A549 (cell line): ENCODE measurements around the gene PTPRN2.

Experiments
- CHD2 ChIP-seq: fragments of 150-350 bp; IDR thresholded peaks from 2 replicates; pipeline ENCODE4 v1.6.1; 2014; ENCODE audit warnings: low read length; ENCODE audit not compliant: partially characterized antibody
- EP300 ChIP-seq, 2 experiments: fragments of >200 bp; sonication (Bioruptor Twin); formaldehyde crosslinking; IDR thresholded peaks; 2 replicates in 1 of 2; 3 replicates in 1 of 2; pipeline ENCODE4 v1.6.1; 2016 to 2017
- FOSL2 ChIP-seq, 2 experiments: fragments of 450-650 bp in 1 of 2; fragments of >200 bp in 1 of 2; sonication (Bioruptor Twin) in 1 of 2; formaldehyde crosslinking; IDR thresholded peaks; 2 replicates each; pipeline versions ENCODE4 v1.5.0 to v1.6.1; 2016 to 2020; ENCODE audit warnings: mild to moderate bottlenecking in 1 of 2, moderate library complexity in 1 of 2
- FOXS1 ChIP-seq: fragments of 250-450 bp; sonication (Bioruptor Pico); IDR thresholded peaks from 2 replicates; pipeline ENCODE4 v1.5.0; 2020; ENCODE audit warnings: mild to moderate bottlenecking, moderate library complexity
- MAZ ChIP-seq: fragments of 150-350 bp; IDR thresholded peaks from 2 replicates; pipeline ENCODE4 v1.6.1; 2014; ENCODE audit warnings: antibody characterized with exemption, low read depth, low read length, borderline replicate concordance
- MYC ChIP-seq: IDR thresholded peaks from 2 replicates; pipeline ENCODE4 v1.6.1; 2012; ENCODE audit warnings: mild to moderate bottlenecking, inconsistent platforms, low read length, improper control_type of control experiment, borderline replicate concordance
- PHF8 ChIP-seq: fragments of 200-600 bp; sonication (generic); IDR thresholded peaks from 2 replicates; pipeline ENCODE4 v1.6.1; 2016; ENCODE audit warnings: low read depth, mild to moderate bottlenecking, antibody characterized with exemption, moderate library complexity, borderline replicate concordance
- POLR2A ChIP-seq: IDR thresholded peaks from 2 replicates; pipeline ENCODE4 v1.6.1; 2012; ENCODE audit warnings: mild to moderate bottlenecking, low read length
- RFX5 ChIP-seq: fragments of 450-650 bp; IDR thresholded peaks from 2 replicates; pipeline ENCODE4 v1.7.1; 2014; ENCODE audit warnings: antibody characterized with exemption, mild to moderate bottlenecking, moderate library complexity
- TF ChIP-seq, protein P1 (sequence below): fragments of >200 bp; sonication (Bioruptor Twin); formaldehyde crosslinking; IDR thresholded peaks from 3 replicates; pipeline ENCODE4 v1.5.1; 2016
- TF ChIP-seq, protein P2 (sequence below): fragments of 200-600 bp; sonication (generic); IDR thresholded peaks from 2 replicates; pipeline ENCODE4 v1.6.1; 2016; ENCODE audit warnings: antibody characterized with exemption, mild to moderate bottlenecking, moderate library complexity
- TF ChIP-seq, protein P3 (sequence below): IDR thresholded peaks from 2 replicates; pipeline ENCODE4 v1.6.1; 2012
- TF ChIP-seq, protein P4 (sequence below): fragments of 450-650 bp; IDR thresholded peaks from 2 replicates; pipeline ENCODE4 v1.6.1; 2014; ENCODE audit warnings: antibody characterized with exemption

DNA sequence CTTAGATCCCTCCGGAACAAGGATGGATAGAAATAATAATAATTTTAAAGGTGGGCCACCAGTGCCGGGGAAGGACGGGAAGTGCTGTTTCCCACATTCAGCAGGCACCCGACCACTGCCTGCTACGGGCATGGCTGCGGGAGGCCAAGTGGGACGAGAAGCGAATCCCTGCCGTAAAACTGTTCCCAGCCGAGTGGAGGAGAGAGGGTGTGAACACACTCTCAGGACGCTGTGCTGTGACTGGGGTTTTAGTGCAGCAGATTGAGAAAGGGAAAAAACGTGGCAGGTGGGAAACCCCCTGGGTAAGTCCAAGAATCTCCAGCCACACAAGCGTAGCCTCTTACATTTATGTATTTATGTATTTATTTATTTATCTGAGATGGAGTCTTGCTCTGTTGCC lies 1092.0 kb downstream of the PTPRN2 start:
- no peak for TF ChIP-seq FOSL2 (IDR thresholded peaks at IDR 0.05)
- TF ChIP-seq FOSL2 (CRISPR knock-in tag; IDR thresholded peaks at IDR 0.05) = no peak
- TF ChIP-seq, protein P1, sequence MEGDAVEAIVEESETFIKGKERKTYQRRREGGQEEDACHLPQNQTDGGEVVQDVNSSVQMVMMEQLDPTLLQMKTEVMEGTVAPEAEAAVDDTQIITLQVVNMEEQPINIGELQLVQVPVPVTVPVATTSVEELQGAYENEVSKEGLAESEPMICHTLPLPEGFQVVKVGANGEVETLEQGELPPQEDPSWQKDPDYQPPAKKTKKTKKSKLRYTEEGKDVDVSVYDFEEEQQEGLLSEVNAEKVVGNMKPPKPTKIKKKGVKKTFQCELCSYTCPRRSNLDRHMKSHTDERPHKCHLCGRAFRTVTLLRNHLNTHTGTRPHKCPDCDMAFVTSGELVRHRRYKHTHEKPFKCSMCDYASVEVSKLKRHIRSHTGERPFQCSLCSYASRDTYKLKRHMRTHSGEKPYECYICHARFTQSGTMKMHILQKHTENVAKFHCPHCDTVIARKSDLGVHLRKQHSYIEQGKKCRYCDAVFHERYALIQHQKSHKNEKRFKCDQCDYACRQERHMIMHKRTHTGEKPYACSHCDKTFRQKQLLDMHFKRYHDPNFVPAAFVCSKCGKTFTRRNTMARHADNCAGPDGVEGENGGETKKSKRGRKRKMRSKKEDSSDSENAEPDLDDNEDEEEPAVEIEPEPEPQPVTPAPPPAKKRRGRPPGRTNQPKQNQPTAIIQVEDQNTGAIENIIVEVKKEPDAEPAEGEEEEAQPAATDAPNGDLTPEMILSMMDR = no peak
- TF ChIP-seq, protein P2, sequence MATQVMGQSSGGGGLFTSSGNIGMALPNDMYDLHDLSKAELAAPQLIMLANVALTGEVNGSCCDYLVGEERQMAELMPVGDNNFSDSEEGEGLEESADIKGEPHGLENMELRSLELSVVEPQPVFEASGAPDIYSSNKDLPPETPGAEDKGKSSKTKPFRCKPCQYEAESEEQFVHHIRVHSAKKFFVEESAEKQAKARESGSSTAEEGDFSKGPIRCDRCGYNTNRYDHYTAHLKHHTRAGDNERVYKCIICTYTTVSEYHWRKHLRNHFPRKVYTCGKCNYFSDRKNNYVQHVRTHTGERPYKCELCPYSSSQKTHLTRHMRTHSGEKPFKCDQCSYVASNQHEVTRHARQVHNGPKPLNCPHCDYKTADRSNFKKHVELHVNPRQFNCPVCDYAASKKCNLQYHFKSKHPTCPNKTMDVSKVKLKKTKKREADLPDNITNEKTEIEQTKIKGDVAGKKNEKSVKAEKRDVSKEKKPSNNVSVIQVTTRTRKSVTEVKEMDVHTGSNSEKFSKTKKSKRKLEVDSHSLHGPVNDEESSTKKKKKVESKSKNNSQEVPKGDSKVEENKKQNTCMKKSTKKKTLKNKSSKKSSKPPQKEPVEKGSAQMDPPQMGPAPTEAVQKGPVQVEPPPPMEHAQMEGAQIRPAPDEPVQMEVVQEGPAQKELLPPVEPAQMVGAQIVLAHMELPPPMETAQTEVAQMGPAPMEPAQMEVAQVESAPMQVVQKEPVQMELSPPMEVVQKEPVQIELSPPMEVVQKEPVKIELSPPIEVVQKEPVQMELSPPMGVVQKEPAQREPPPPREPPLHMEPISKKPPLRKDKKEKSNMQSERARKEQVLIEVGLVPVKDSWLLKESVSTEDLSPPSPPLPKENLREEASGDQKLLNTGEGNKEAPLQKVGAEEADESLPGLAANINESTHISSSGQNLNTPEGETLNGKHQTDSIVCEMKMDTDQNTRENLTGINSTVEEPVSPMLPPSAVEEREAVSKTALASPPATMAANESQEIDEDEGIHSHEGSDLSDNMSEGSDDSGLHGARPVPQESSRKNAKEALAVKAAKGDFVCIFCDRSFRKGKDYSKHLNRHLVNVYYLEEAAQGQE = no peak
- no peak for TF ChIP-seq MAZ
- TF ChIP-seq POLR2A = no peak
- TF ChIP-seq, protein P3, sequence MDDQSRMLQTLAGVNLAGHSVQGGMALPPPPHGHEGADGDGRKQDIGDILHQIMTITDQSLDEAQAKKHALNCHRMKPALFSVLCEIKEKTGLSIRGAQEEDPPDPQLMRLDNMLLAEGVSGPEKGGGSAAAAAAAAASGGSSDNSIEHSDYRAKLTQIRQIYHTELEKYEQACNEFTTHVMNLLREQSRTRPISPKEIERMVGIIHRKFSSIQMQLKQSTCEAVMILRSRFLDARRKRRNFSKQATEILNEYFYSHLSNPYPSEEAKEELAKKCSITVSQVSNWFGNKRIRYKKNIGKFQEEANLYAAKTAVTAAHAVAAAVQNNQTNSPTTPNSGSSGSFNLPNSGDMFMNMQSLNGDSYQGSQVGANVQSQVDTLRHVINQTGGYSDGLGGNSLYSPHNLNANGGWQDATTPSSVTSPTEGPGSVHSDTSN = no peak
- no peak for TF ChIP-seq FOXS1 (CRISPR knock-in tag)
- no peak for TF ChIP-seq RFX5
- TF ChIP-seq MYC = no peak
- TF ChIP-seq CHD2 = no peak
- TF ChIP-seq EP300 (IDR thresholded peaks at IDR 0.05) = no peak
- TF ChIP-seq, protein P4, sequence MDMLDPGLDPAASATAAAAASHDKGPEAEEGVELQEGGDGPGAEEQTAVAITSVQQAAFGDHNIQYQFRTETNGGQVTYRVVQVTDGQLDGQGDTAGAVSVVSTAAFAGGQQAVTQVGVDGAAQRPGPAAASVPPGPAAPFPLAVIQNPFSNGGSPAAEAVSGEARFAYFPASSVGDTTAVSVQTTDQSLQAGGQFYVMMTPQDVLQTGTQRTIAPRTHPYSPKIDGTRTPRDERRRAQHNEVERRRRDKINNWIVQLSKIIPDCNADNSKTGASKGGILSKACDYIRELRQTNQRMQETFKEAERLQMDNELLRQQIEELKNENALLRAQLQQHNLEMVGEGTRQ = no peak
- no peak for TF ChIP-seq PHF8
